HG03558 (cell line): Measurements from ENCODE around the gene DBT.
"Not testable (repeated sequence)": the region's sequence is repeated elsewhere in the genome, so short reads cannot be mapped to it uniquely, and the experiment has no call there.

ENCODE experiments used
- ATAC-seq: cut with Tn5 transposase; IDR thresholded peaks from one replicate; pipeline ENCODE4 v1.9.1; 2021; ENCODE audit warnings: moderate number of reproducible peaks; ENCODE audit not compliant: unreplicated experiment; ENCODE audit errors: extremely low read depth

The DBT gene

DNA sequence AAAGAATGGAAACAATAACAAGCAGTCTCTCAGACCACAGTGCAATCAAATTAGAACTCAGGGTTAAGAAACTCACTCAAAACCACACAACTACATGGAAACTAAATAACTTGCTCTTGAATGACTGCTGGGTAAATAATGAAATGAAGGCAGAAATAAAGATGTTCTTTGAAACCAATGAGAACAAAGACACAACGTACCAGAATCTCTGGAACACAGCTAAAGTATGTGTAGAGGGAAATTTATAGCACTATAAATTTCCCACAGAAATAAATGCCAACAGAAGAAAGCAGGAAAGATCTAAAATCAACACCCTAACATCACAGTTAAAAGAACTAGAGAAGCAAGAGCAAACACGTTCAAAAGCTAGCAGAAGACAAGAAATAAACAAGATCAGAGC, 46.9 kb downstream of the DBT start:
- not testable (repeated sequence) for ATAC-seq

- ATAC-seq, result not testable (repeated sequence)
These were observed 49.6 kb downstream of the DBT start for GRCh38 chr1:100200060-100200459.

DNA sequence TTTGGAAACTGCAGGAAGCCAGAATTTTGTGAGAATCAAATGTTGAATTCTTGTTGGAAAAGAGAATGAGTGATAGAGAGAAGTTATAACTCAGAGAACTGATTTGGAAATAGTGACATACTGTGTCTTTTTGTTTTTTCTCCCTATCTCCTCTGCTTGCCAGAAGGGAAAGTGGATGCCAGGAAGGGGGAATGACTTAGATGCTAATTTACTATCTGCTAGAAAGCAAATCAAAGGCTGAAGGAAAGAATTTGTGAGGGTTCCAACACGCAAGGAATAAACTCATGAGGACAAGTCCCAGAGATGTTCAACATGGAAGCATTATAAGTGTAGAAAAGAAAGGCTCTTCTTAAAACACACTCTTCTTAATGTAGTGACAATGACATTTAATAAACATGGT, 51.0 kb downstream of the DBT start:
- no peak for ATAC-seq

- no peak for ATAC-seq
These were observed 61.0 kb downstream of the DBT start for GRCh38 chr1:100188617-100189016.

DNA sequence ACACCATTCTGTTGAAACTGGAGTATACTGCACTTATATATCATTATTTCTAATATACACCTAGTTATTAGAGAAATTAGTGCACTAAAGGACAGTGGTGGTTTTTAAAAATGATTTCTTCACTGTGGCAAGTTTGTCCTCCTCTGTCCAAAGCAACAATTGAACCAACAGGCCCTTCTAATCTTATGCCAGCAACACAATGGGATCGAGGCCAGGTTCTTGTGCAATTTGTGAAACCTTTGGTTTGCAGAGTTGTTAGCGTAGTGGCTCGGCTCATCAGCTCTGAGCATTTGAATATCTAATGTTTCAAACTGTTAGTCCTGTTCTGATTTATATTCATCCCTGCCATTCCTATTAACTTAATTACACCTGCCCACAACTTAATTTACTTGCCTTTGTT, 61.7 kb downstream of the DBT start:
- ATAC-seq, result no peak

DNA sequence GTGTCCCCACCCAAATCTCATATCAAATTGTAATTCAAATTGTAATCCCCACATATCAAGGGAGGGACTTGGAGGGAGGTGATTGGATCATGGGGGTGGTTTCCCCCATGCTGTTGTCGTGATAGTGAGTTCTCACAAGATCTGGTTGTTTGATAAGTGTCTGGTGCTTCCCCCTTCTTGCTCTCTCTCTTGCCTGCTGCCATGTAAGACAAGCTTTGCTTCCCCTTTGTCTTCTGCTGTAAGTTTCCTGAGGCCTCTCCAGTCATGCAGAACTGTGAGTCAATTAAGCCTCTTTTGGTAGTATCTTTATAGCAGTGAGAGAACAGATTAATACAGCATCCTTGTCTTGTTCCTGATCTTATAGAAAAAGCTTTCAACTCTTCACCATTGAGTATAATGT, 65.1 kb downstream of the DBT start:
- peak; percentile 55 for ATAC-seq

DNA sequence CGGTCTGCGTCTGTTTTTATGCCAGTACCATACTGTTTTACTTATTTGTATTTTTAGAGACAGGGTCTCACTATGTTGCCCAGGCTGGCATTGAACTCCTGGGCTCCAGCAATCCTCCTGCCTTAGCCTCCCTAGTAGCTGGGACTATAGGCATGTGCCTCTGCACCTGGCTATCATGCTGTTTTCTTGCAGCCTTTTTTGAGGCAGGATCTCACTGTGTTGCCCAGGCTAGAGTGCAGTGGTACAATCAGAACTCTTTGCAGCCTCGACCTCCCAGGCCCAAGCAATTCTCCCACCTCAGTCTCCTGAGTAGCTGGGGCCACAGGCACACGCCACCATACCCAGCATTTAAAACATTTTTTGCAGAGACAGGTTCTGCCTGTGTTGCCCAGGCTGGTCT, 66.3 kb downstream of the DBT start:
- ATAC-seq, result no peak

GRCh38 chr1:100178091-100178490, 71.5 kb downstream of the DBT start, which contains the start of gene LRRC39:
LRRC39 (minus strand) TSS chr1:100178256; CDS start chr1:100168516, 9,740 bp downstream.
- ATAC-seq, result no peak

DNA sequence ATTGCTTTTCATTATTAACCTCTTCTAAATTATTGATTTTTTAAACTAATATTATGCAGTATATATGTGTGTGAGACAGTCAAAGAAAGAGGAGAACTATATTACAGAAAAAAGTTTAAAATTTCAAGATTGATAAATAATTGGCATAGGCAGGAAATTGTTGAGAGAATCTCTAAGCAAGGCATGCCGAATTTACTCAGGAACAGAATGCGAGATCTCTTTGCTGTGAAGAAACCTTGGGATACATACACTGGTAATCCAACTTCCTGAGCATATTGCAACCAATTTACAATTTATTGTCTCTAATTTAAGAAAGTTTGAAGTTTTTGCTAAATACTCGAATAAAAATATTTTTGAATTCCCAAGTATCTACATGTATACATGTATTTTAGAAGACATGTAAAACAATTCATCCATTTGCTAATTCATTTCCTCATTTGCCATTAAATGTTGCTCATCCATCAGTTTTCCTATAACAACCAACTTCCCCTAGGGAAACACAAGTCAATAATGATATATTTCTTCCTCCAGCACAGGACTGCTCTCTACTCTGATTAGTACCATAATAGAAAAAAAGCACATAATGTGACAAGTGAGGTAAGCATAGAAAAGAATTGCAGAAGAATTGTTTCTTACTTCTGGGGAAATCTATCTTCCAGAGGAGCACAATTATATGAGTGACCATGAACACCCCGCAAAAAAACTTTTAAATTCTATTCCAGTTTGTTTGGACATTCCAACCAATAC, 72.2 kb downstream of the DBT start:
- no peak for ATAC-seq

DNA sequence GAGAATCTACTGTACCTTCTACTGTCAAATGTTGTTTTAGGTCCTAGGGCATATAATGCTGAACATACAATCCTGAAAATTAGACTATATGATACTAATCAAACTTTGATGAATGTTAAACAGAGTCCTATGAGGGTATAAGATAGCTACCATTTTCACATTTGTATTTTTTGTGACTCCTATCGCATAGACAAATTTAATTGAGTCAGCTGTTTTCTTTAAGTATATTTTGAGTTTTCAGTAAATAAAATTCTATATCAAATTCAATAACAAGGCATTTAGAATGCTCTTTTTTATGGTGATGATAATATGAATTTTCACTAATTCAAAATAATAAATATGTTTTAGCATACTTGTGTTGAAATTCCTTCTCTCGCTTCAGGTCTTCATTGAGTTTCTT, 81.6 kb downstream of the DBT start:
- no peak for ATAC-seq

- ATAC-seq, result no peak
These were observed 84.9 kb downstream of the DBT start for GRCh38 chr1:100164702-100165101.

DNA sequence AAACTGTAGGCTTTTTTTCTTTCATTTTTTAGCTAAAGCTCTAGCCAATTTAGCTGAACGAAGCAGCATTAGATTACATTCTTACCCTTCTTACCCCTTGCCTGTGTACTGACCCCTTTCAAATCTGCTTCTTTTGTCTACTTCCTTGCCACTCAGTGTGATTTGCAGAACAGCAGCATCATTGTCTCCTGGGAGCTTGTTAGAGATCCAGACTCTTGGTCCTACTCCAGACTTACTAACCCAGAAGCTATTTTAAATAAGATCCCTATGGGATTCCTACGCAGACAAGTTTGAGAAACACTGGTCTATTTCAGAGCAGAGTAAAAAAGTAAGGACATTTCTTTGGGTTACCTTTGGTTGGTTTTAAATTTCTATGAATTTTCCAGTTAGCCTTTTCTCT, 85.4 kb downstream of the DBT start:
- ATAC-seq, result no peak

GRCh38 chr1:100162881-100163280, 86.8 kb downstream of the DBT start:
- no peak for ATAC-seq

GRCh38 chr1:100152271-100152670, 97.4 kb downstream of the DBT start:
- ATAC-seq, result peak; percentile 46

DNA sequence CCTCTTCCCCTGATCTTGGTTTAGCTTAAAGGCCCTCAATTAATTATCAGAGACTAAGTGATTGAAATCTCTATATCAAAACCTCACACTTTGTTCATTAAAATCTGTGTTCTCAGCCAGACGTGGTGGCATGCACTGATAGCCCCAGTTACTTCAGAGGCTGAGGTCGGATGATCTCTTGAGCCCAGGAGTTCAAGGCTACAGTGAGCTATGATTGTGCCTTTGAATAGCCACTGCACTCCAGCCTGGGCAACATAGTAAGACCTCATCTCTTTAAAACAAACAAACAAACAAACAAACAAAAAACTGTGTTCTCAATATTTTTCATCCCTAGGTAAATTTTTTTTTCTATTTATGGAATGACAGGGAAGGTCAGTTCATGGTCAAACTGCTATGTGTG, 98.0 kb downstream of the DBT start:
- ATAC-seq, result no peak

DNA sequence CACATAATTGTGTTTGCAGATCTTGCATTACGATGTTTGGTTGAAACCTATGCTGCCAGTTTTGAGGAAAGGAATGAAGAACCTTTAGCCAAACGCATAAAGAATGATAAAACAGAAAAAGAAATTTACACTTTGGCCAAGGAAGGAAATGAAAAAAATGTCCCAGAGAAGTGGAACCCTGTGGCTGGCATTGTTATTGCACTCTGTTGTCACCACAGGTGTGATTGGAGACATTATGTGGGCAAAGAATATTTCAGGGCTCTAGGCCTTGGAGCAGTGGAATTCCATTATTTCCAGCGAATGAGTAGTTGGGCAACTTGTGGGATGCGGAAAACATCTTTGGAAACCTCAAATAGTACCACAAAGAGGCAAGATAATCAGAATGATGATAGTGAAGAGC, 101.8 kb downstream of the DBT start:
- ATAC-seq, result no peak

GRCh38 chr1:100146958-100147357, 102.7 kb downstream of the DBT start:
- no peak for ATAC-seq

DNA sequence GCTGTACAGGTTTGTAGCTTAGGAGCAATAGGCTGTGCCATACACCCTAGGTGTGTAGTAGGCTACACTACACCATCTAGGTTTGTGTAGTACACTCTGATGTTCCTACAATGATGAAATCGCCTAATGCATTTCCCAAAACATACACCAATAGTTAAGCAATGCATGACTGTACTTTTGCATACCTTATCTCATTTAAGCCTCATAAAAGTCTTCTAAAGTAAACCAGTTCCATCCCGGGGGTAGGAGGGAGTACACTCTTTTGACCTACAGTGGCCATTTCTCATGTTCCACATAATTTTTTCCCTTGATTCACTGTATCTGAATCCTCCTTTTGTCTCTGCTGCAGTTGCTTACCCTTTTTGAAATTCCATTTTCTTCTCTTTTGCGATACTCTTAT, 104.5 kb downstream of the DBT start:
- ATAC-seq, result no peak

DNA sequence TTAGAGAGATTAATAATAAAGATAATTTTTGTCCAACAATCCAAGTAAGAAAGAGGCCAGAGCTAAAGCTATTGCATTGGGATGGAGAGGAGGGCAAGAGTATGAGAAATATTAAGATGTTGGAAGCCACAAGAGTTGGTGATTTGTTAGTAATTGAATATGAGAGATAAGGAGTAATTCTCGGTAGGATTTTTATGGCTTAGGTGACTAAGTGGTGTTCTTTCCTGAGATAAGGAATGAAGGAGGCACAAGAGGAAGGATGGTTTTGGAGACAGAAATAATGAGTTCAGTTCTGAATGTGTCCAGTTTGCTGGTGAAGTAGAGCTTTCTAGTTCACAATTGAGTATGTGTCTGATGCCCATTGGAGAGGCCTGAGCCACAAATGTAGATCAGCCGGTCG, 107.3 kb downstream of the DBT start:
- no peak for ATAC-seq

GRCh38 chr1:100141192-100141591, 108.4 kb downstream of the DBT start:
- ATAC-seq, result no peak

GRCh38 chr1:100137602-100138001, 112.0 kb downstream of the DBT start:
- ATAC-seq, result no peak
